Smooth muscle cell (in vitro differentiated cells): Measurements from ENCODE around the gene SYNE1. TPM values are rescaled to one million over a fixed set of nuclear protein-coding genes. Genes with fewer than 3 reads are reported as not detected.

Source experiments
- DNase-seq: peaks from one replicate; lab custom pipeline; 2025; ENCODE audit not compliant: unreplicated experiment; lab: John Stamatoyannopoulos, UW
- H2AFZ ChIP-seq: fragments of 200-600 bp; sonication (generic); 2 replicates; pipeline ENCODE4 v1.6.0; 2016; ENCODE audit warnings: antibody characterized with exemption, low read depth, mild to moderate bottlenecking
- H3F3A ChIP-seq: fragments of 200-600 bp; sonication (generic); 2 replicates; pipeline ENCODE4 v1.6.0; 2017; ENCODE audit warnings: antibody characterized with exemption, low read depth
- H3K27ac ChIP-seq: fragments of 200-600 bp; sonication (generic); 2 replicates; pipeline ENCODE4 v1.5.1; 2016; ENCODE audit warnings: low read depth, mild to moderate bottlenecking
- H3K27me3 ChIP-seq: fragments of 200-600 bp; sonication (generic); 2 replicates; pipeline ENCODE4 v1.6.1; 2016; ENCODE audit warnings: low read depth, mild to moderate bottlenecking
- H3K36me3 ChIP-seq: fragments of 200-600 bp; sonication (generic); 2 replicates; pipeline ENCODE4 v1.5.1; 2016; ENCODE audit warnings: low read depth
- H3K4me1 ChIP-seq: fragments of 200-600 bp; sonication (generic); 2 replicates; pipeline ENCODE4 v1.5.1; 2016; ENCODE audit warnings: low read depth
- H3K4me2 ChIP-seq: fragments of 200-600 bp; sonication (generic); 2 replicates; pipeline ENCODE4 v1.6.0; 2016; ENCODE audit warnings: mild to moderate bottlenecking
- H3K4me3 ChIP-seq: fragments of 200-600 bp; sonication (generic); 2 replicates; pipeline ENCODE4 v1.5.1; 2016; ENCODE audit warnings: mild to moderate bottlenecking
- H3K79me2 ChIP-seq: fragments of 200-600 bp; sonication (generic); 2 replicates; pipeline ENCODE4 v1.6.0; 2016; ENCODE audit warnings: low read depth, mild to moderate bottlenecking
- H3K9ac ChIP-seq: fragments of 200-600 bp; sonication (generic); 2 replicates; pipeline ENCODE4 v1.6.0; 2016; ENCODE audit warnings: low read depth
- H3K9me3 ChIP-seq: fragments of 200-600 bp; sonication (generic); replicated peaks from 2 replicates; pipeline ENCODE4 v1.5.1; 2016; ENCODE audit warnings: low read depth
- H4K20me1 ChIP-seq: fragments of 200-600 bp; sonication (generic); 2 replicates; pipeline ENCODE4 v1.6.0; 2016; ENCODE audit warnings: low read depth
- WGBS: methylation state at CpG from one replicate; pipeline ENCODE4 v1.1.7; 2016; ENCODE audit warnings: low lambda C conversion rate; 5-methylcytosine and 5-hydroxymethylcytosine counted together
- polyA plus RNA-seq: library from polyadenylated mRNA; unstranded; fragments of >200 nt; fragmentation: Nextera tagmentation; extraction: Ambion mirVana; gene quantifications from 2 replicates; pipeline ENCODE4 v1.2.1, GENCODE V29; 2016
- total RNA-seq: library from RNA; depleted of rRNA; stranded (reverse); fragments of >200 nt; gene quantifications from 2 replicates; pipeline ENCODE4 v1.2.3, GENCODE V29; 2014
- TF ChIP-seq, protein P1 (sequence below): fragments of 200-600 bp; sonication (generic); IDR thresholded peaks from 2 replicates; pipeline ENCODE4 v1.5.1; 2017; ENCODE audit warnings: borderline replicate concordance, mild to moderate bottlenecking, antibody characterized with exemption; ENCODE audit not compliant: insufficient read depth, poor library complexity, severe bottlenecking

Gene SYNE1
- total and polyA plus RNA-seq, 2 experiments from 2014 or later = 18.2 to 56.2 TPM

DNA sequence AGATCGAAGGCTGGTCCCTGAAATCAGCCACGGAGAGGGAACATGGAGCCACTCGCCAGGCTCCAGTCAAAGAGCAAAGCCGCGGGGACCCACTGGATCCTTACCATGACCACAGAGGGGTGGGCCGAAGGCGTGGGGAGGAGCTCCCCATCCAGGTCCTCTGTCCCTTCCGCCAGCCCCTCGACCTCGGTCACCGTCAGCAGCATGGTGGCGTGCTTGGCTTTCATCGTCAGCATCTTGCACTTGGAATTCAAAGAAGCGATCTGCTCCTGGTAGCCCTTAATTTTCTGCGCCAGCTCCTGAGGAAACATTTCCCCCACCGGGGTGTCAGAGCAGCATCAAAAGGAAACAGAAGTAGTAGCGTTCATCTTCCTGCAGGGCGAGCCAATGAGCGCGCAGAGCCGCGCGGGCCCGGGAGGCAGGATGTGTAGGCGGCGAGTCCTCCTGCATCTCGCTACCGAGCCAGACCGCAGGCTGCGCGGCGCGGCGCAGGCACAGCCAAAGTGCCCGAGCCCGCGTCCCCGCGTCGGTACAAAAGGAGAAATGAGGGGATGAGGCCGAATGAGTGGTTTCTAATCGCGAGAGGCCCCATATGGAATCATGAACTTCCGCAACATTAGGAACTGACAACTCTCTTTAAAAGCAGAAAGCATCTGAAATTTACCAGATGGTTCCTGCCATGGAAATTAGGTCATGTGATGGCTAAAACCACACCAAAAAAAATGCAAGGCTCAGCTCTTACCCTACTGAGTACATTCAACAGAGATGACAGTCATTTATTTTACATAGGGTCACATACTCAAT is 335.2 kb downstream of the SYNE1 start:
- peak; percentile 68 for DNase-seq
- H2AFZ ChIP-seq = peak overlapping the region; percentile 25
- H3K27me3 ChIP-seq = no peaks in the 10 kb centered on the region
- peak overlapping the region; percentile 71 for H3K27ac ChIP-seq
- no peaks in the 10 kb centered on the region for H3K79me2 ChIP-seq
- H3K4me1 ChIP-seq = peaks cover 4% of the 10 kb centered on the region
- peak overlapping the region; percentile 57 for H3K4me3 ChIP-seq
- TF ChIP-seq, protein P1, sequence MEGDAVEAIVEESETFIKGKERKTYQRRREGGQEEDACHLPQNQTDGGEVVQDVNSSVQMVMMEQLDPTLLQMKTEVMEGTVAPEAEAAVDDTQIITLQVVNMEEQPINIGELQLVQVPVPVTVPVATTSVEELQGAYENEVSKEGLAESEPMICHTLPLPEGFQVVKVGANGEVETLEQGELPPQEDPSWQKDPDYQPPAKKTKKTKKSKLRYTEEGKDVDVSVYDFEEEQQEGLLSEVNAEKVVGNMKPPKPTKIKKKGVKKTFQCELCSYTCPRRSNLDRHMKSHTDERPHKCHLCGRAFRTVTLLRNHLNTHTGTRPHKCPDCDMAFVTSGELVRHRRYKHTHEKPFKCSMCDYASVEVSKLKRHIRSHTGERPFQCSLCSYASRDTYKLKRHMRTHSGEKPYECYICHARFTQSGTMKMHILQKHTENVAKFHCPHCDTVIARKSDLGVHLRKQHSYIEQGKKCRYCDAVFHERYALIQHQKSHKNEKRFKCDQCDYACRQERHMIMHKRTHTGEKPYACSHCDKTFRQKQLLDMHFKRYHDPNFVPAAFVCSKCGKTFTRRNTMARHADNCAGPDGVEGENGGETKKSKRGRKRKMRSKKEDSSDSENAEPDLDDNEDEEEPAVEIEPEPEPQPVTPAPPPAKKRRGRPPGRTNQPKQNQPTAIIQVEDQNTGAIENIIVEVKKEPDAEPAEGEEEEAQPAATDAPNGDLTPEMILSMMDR = peak; percentile 41
- no peaks in the 10 kb centered on the region for H3K9me3 ChIP-seq
- H3K36me3 ChIP-seq = no peaks in the 10 kb centered on the region
- no peaks in the 10 kb centered on the region for H4K20me1 ChIP-seq
- WGBS = under 1% methylated on average over 44 of the region's 44 CpGs
- peak overlapping the region; percentile 55 for H3K9ac ChIP-seq
- peak overlapping the region; percentile 87 for H3K4me2 ChIP-seq
- no peaks in the 10 kb centered on the region for H3F3A ChIP-seq

DNA sequence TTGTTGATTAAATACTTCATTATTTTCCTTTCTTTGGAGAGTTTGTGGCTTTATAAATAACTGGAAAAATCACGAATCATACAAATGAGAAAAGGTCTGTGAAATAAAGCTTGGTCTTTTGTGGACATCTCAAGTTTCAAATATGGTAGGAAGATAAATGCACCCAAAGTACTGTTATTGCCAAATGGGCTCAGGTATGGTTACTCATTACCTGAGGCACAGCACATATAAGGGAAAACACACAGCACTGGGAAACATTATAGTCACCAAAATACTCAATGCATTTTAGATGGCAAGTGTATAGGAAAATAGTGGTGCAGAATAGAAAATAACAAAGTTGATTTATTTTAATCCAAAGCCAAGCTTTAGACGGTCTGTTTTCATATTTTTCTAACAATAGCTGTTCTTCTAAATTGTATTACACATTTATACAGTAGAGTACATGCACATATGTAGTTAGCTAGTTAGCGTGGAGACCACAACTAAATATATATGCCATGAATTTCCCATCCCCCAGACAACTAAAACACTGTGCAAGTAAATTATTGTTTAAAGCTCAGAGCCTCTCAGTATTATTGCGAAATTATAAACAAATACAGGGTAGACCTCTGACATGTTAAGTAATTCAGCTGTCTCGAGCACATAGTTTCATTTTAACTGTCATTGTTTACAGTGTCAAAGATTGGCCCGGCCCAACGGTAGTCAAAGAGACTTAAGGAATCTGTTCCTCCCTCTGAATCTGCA is 336.0 kb downstream of the SYNE1 start:
- H3K9ac ChIP-seq = peak overlapping the region; percentile 31
- H3K4me2 ChIP-seq = peak overlapping the region; percentile 87
- TF ChIP-seq, protein P1 = no peak
- no peak for DNase-seq
- H3K27me3 ChIP-seq = no peaks in the 10 kb centered on the region
- no peaks in the 10 kb centered on the region for H3K36me3 ChIP-seq
- no peaks in the 10 kb centered on the region for H3K9me3 ChIP-seq
- H2AFZ ChIP-seq = peak overlapping the region; percentile 25
- peaks cover 4% of the 10 kb centered on the region for H3K4me1 ChIP-seq
- H4K20me1 ChIP-seq = no peaks in the 10 kb centered on the region
- peak overlapping the region; percentile 71 for H3K27ac ChIP-seq
- no peaks in the 10 kb centered on the region for H3F3A ChIP-seq
- peak overlapping the region; percentile 57 for H3K4me3 ChIP-seq
- WGBS = 30% methylated on average over 7 of the region's 7 CpGs
- H3K79me2 ChIP-seq = no peaks in the 10 kb centered on the region

DNA sequence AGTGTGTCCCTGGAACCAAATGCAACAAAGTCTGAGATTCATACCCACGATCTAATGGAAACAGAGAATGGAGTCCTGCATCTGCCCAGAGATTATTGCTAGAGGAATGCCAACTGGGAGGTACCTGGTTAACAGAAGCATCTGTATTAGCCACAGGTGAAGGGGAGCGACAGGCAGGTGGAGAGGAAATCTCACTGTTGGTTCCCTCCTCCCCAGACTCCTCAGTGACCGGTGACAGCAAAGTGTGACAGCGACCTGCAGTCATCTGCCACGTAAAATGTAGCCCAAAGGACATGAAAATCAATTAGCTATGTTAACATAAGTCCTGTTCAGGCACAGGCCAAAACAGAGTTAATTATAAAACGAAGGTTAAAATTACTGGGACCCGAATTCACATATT is 336.6 kb downstream of the SYNE1 start:
- Histone ChIP-seq H3K36me3 (no peaks in the 10 kb centered on the region), H3K27ac (no peak overlapping the region), H3K9me3 (no peaks in the 10 kb centered on the region), H3K4me2 (no peak overlapping the region), H3K4me3 (no peak overlapping the region), H3F3A (no peaks in the 10 kb centered on the region), H2AFZ (no peak overlapping the region), H3K4me1 (peaks cover 4% of the 10 kb centered on the region), H4K20me1 (no peaks in the 10 kb centered on the region), H3K27me3 (no peaks in the 10 kb centered on the region), H3K9ac (no peak overlapping the region), H3K79me2 (no peaks in the 10 kb centered on the region)
- TF ChIP-seq, protein P1 = no peak
- no peak for DNase-seq
- 92% methylated on average over 7 of the region's 7 CpGs for WGBS
